Sigmoid colon (tissue), 7 donors: Measurements from ENCODE around the gene MAST1. TPM values are rescaled to one million over a fixed set of nuclear protein-coding genes. Genes with fewer than 3 reads are reported as not detected.

Experiments used
- DNase-seq: peaks from one replicate; pipeline ENCODE4 v3.0.0-alpha.2; 2019
- H3K27ac ChIP-seq, 4 donors: fragments of 200-600 bp; sonication (generic); one replicate each; pipeline ENCODE4 v1.5.1; 2016 to 2019; ENCODE audit warnings: mild to moderate bottlenecking in 1 of 4
- H3K27me3 ChIP-seq, 3 donors: fragments of 200-600 bp; sonication (generic); one replicate each; pipeline ENCODE4 v1.5.1; 2019; ENCODE audit warnings: mild to moderate bottlenecking in 1 of 3
- H3K36me3 ChIP-seq, 4 donors: fragments of 200-600 bp; sonication (generic); one replicate each; pipeline ENCODE4 v1.5.1; 2016 to 2019
- H3K4me1 ChIP-seq, 4 donors: fragments of 200-600 bp; sonication (generic); one replicate each; pipeline ENCODE4 v1.5.1; 2017 to 2019
- H3K4me3 ChIP-seq, 4 donors: fragments of 200-600 bp; sonication (generic); one replicate each; pipeline ENCODE4 v1.5.1; 2017 to 2019; ENCODE audit warnings: mild to moderate bottlenecking in 2 of 4, moderate library complexity in 1 of 4
- H3K9me3 ChIP-seq, 4 donors: fragments of 200-600 bp in 3 of 4; sonication (generic) in 3 of 4; one replicate each; pipeline versions ENCODE4 v1.5.1 to v1.6.1; 2013 to 2019
- CTCF ChIP-seq, 4 experiments: fragments of 450-650 bp in 3 of 4; fragments of 200-600 bp in 1 of 4; IDR thresholded peaks; one replicate each; pipeline ENCODE4 v1.5.1; 2016 to 2019; ENCODE audit warnings: antibody characterized with exemption in 4 of 4, mild to moderate bottlenecking in 3 of 4, moderate library complexity in 2 of 4
- EP300 ChIP-seq, 4 donors: sonication (generic); formaldehyde crosslinking; IDR thresholded peaks; one replicate each; pipeline ENCODE4 v1.6.1; 2017; ENCODE audit warnings: antibody characterized with exemption in 4 of 4
- POLR2A ChIP-seq, 2 donors: fragments of 450-650 bp; IDR thresholded peaks; one replicate each; pipeline ENCODE4 v1.6.1; 2016; ENCODE audit warnings: antibody characterized with exemption in 2 of 2, mild to moderate bottlenecking in 2 of 2, moderate library complexity in 2 of 2
- POLR2AphosphoS5 ChIP-seq, 4 donors: sonication (generic); formaldehyde crosslinking; IDR thresholded peaks; one replicate each; pipeline ENCODE4 v1.6.1; 2017; ENCODE audit warnings: antibody characterized with exemption in 4 of 4
- WGBS, 2 donors: extraction: QIAGEN DNeasy Blood & Tissue Kit; methylation state at CpG; one replicate each; pipeline ENCODE4 v1.1.7; 2013; 5-methylcytosine and 5-hydroxymethylcytosine counted together
- intact Hi-C: fragments of 100-400 bp; cut with DNase I; formaldehyde crosslinking; loops from one replicate; pipeline ENCODE4 v1.15.1; 2023
- polyA plus RNA-seq, 3 donors: library from polyadenylated mRNA; stranded (reverse); fragments of 200-250 nt; gene quantifications; one replicate each; pipeline ENCODE4 v1.2.3, GENCODE V29; 2013
- total RNA-seq, 4 donors: library from RNA; depleted of rRNA; stranded (reverse); fragments of >200 nt; gene quantifications; one replicate each; pipeline ENCODE4 v1.1.0, GENCODE V29; 2016
- donor health status: healthy with polysubstance abuse.
- donor health status: Bipolar disorder and iron deficiency.
- donor health status: healthy.

Gene MAST1
- total and polyA plus RNA-seq, 7 donors, result 0.49 to 3.3 (median 1.2) TPM

GRCh38 chr19:12847159-12848139 is 9.1 kb downstream of the MAST1 start:
- intact Hi-C loops, result loop anchor here (1.0 to 2.0 kb wide), 2 partner anchors 41 to 81 kb away; partner anchors contain the start of gene RNASEH2A
- Histone ChIP-seq H3K4me1 (peaks cover 0 to 12% (median 7%) of the 10 kb centered on the region in 4 donors), H3K27me3 (peaks cover 6 to 35% (median 15%) of the 10 kb centered on the region in 3 donors), H3K36me3 (no peaks in the 10 kb centered on the region), H3K27ac (peak overlapping the region in 1 of 4 donors; percentile 43), H3K4me3 (peak overlapping the region in 2 of 4 donors; percentile 11 to 32), H3K9me3 (no peaks in the 10 kb centered on the region)
- peak; percentile 92 for DNase-seq
- TF ChIP-seq POLR2A (IDR thresholded peaks at IDR 0.05) (no peak), CTCF (IDR thresholded peaks at IDR 0.05) (peak; percentile 94 to 99 (median 97)), EP300 (IDR thresholded peaks at IDR 0.05) (peak in 1 of 4 donors; percentile 78), POLR2AphosphoS5 (IDR thresholded peaks at IDR 0.05) (peak in 1 of 4 donors; percentile 74)
- WGBS, 2 donors, result 10 to 12% methylated on average over 69 of the region's 69 CpGs

GRCh38 chr19:12856653-12857052 is 18.3 kb downstream of the MAST1 start:
- 56 to 76% methylated on average over 1 of the region's 1 CpG for WGBS, 2 donors
- Histone ChIP-seq H3K36me3 (no peaks in the 10 kb centered on the region), H3K27ac (no peak overlapping the region), H3K27me3 (no peaks in the 10 kb centered on the region), H3K9me3 (no peaks in the 10 kb centered on the region), H3K4me3 (no peak overlapping the region), H3K4me1 (no peaks in the 10 kb centered on the region)
- TF ChIP-seq CTCF (IDR thresholded peaks at IDR 0.05), result no peak
- intact Hi-C loops, result no loop called here
- DNase-seq, result no peak

- intact Hi-C loops, result no loop called here
- TF ChIP-seq POLR2AphosphoS5 (IDR thresholded peaks at IDR 0.05) (no peak), POLR2A (IDR thresholded peaks at IDR 0.05) (no peak), CTCF (IDR thresholded peaks at IDR 0.05) (no peak), EP300 (IDR thresholded peaks at IDR 0.05) (no peak)
- no peaks in the 10 kb centered on the region for H3K27me3 ChIP-seq
- no peaks in the 10 kb centered on the region for H3K4me1 ChIP-seq
- no peak overlapping the region for H3K4me3 ChIP-seq
- H3K9me3 ChIP-seq, result no peaks in the 10 kb centered on the region
- no peak for DNase-seq
- WGBS, 2 donors, result 93 to 95% methylated on average over 35 of the region's 35 CpGs
- no peak overlapping the region for H3K27ac ChIP-seq
- H3K36me3 ChIP-seq, result no peaks in the 10 kb centered on the region
Observed at GRCh38 chr19:12858041-12858928, 20.0 kb downstream of the MAST1 start.

GRCh38 chr19:12859546-12859945 is 21.2 kb downstream of the MAST1 start:
- H3K9me3 ChIP-seq, result no peaks in the 10 kb centered on the region
- H3K4me1 ChIP-seq, result no peaks in the 10 kb centered on the region
- no peaks in the 10 kb centered on the region for H3K27me3 ChIP-seq
- no peak overlapping the region for H3K4me3 ChIP-seq
- DNase-seq, result no peak
- H3K27ac ChIP-seq, result no peak overlapping the region
- TF ChIP-seq POLR2AphosphoS5 (IDR thresholded peaks at IDR 0.05), result no peak
- no peaks in the 10 kb centered on the region for H3K36me3 ChIP-seq
- WGBS, 2 donors, result 47 to 63% methylated on average over 7 of the region's 7 CpGs
- intact Hi-C loops, result no loop called here

GRCh38 chr19:12864143-12864542 is 25.8 kb downstream of the MAST1 start:
- 87% methylated on average over 4 of the region's 4 CpGs for WGBS, 2 donors

More at GRCh38 chr19:12864143-12864542, 25.8 kb downstream of the MAST1 start:
- Histone ChIP-seq H3K27me3 (peaks cover 0 to 13% (median 11%) of the 10 kb centered on the region in 3 donors), H3K36me3 (no peaks in the 10 kb centered on the region), H3K9me3 (no peaks in the 10 kb centered on the region), H3K27ac (no peak overlapping the region), H3K4me3 (no peak overlapping the region), H3K4me1 (peaks cover 0 to 12% (median 9%) of the 10 kb centered on the region in 4 donors)
- DNase-seq, result no peak
- intact Hi-C loops, result no loop called here
- TF ChIP-seq POLR2A (IDR thresholded peaks at IDR 0.05) (no peak), CTCF (IDR thresholded peaks at IDR 0.05) (no peak), POLR2AphosphoS5 (IDR thresholded peaks at IDR 0.05) (no peak), EP300 (IDR thresholded peaks at IDR 0.05) (no peak)
